Esophagus mucosa (tissue), 1 donor: Measurements from ENCODE around the gene MAP3K13. TPM values are rescaled to one million over a fixed set of nuclear protein-coding genes. Genes with fewer than 3 reads are reported as not detected.
A peak's percentile ranks its signal among the peaks of the same experiment; 100 is the strongest.
"Not testable (repeated sequence)": the region's sequence is repeated elsewhere in the genome, so short reads cannot be mapped to it uniquely, and the experiment has no call there.

ENCODE experiments used
- ATAC-seq: fragments of 200-7000 bp; cut with Tn5 transposase; one replicate; pipeline ENCODE4 v1.9.1; 2020
- total RNA-seq: library from RNA; stranded (reverse); gene quantifications from one replicate; pipeline ENCODE4 v1.2.4, GENCODE V29; 2023
- donor health status: DM: yes; HTN: yes; CAD: no.

The MAP3K13 gene
- total RNA-seq, 1 donor from 2014 or later: 22.0 TPM

GRCh38 chr3:185457376-185457775 lies 94.4 kb downstream of the MAP3K13 start:
- no peak for ATAC-seq

DNA sequence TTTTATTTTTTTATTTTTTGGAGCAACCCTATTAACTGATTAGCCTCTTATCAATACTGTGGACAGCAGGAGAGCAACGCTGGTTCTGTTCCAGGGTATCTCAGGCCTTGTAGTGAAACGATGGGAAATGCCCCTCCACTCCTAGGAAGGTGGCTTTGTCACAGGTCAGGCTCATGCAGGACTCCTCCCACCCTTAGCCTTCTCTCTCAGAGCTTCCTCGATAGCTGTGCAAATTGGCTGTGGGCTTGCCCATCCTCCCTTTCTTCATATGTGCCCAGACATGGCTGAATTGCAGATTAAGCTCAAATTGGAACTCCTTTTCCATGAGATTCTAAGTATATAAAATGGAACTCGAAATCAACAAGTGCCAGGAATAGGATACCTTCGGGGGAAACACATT lies 97.4 kb downstream of the MAP3K13 start:
- ATAC-seq: no peak

DNA sequence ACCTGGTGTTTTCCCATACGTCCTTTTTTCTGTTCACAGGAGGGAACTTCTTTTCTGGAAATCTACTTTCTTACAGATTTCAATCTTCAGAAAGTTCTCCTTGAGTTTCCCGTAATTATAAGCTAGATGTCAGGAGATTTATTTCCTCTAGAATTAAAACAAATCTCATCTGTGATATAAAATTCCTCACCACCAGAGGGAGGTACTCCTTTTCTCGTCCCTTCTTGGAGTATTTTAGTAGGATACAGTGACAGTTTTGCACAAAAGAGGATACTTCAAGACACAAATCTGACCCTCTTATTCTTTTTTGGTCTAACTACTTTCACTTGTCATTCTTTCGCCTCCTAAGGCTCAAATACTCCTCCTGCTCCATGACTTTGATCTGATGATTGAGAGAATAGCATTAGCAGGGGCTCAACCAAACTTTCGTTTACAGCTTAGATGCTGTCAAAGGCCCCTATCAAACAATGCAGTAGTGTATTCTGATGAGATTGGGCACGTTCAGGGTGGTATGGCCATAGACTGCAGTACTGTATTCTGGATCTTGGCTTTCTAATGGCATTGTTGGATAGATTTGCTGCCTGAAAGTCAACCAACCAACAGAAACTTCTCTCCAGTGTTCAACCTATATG lies 97.9 kb downstream of the MAP3K13 start:
- ATAC-seq: no peak

- no peak for ATAC-seq
These were observed 102.5 kb downstream of the MAP3K13 start for GRCh38 chr3:185465471-185465870.

GRCh38 chr3:185466123-185466522 lies 103.2 kb downstream of the MAP3K13 start:
- not testable (repeated sequence) for ATAC-seq

- no peak for ATAC-seq
These were observed 106.6 kb downstream of the MAP3K13 start for GRCh38 chr3:185469542-185469941.

DNA sequence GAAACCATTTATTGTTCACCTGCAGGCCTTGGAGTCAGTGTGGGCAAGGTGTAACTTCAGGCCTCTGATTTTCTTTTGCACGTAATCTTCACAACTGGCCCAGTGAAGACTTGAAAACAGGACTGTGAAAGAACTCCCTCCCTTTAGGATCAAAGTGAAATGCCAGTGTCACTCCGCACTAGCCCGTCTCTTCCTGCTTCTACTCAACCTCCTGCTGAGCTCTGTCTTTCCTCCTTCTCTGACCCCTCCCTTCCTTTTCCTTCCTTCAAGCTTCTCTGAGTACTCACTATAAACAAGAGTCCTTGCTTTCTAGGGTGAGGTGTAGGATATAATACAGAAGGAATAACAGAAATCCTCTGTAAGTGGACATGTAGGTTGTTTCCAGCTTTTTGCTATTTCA lies 107.4 kb downstream of the MAP3K13 start:
- ATAC-seq: no peak

DNA sequence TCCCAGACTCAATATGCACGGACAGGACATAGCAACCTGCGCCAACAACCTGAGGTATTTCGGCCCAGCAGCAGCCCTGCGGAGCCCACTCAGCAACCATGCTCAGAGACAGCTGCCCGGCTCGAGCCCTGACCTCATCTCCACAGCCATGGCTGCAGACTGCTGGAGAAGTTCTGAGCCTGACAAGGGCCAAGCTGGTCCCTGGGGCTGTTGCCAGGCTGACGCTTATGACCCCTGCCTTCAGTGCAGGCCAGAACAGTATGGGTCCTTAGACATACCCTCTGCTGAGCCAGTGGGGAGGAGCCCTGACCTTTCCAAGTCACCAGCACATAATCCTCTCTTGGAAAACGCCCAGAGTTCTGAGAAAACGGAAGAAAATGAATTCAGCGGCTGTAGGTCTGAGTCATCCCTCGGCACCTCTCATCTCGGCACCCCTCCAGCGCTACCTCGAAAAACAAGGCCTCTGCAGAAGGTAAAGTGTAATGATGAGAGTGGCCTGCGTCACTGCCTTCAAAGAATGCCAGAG lies 110.4 kb downstream of the MAP3K13 start:
- peak; percentile 92 for ATAC-seq

GRCh38 chr3:185474922-185475321 lies 112.0 kb downstream of the MAP3K13 start:
- not testable (repeated sequence) for ATAC-seq

DNA sequence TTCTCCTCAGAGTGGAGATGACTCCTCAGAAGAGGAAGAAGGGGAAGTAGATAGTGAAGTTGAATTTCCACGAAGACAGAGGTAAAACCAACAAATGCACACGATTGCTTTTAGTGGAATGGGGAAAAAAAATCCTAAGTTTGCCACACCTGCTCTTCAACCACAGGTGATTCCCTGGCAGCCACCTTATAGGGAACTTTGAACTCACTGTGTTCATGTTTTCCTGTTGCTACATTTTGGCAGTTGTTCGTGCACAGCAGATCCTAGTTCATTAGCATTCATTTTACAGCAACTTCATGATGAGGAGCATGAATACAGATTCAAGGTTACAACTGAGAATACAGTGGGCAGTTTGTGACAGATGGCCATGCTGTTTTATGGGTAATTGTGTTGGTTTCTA lies 114.4 kb downstream of the MAP3K13 start:
- no peak for ATAC-seq

DNA sequence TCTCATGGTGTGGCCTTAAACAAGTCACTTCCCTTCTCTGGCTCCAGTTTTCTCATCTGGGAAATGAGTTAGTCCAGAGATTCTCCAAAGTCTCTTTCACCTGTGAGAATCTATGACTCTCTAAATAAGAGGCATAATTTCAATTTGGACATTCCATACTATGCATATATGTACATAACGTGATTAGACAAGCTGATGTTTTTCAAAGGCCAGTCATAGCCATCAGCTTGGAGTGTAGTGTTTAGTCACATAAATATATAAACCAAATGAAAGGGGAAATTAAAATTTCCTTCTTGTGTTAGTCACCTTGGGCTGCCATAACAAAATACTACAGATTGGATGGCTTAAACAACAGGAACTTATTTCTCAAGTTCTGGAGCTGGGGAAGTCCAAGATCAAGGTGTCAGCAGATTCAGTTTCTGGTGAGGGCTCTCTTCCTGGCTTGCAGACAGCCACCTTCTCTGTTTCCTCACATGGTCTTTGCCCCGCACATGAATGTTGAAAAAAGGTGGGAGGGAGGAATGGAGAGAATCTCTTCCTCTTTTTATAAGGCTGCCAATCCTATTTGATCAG lies 116.5 kb downstream of the MAP3K13 start:
- ATAC-seq: no peak

DNA sequence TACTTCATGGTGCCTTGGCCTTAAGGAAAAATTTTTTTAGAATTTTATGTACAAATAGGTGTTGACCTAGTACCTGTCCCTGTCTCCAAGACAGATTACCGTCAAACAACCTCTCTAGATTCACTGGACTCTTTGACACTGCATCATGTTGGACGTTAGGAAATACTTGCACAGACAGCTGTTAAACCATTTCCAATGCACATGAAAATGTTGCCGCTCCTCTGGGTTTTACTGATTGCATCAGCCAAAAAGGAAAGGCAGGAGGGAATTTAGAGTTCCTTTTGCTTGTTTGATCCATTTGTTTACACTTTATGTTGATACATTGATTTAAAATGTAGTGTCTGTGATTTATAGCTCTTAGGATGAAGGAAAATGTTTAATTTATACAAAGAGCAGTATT lies 121.4 kb downstream of the MAP3K13 start:
- ATAC-seq: no peak

GRCh38 chr3:185486394-185486793 lies 123.5 kb downstream of the MAP3K13 start:
- ATAC-seq: no peak

- no peak for ATAC-seq
These were observed 125.5 kb downstream of the MAP3K13 start for GRCh38 chr3:185488465-185488864.

- ATAC-seq: no peak
These were observed 126.5 kb downstream of the MAP3K13 start for GRCh38 chr3:185489462-185489861.

DNA sequence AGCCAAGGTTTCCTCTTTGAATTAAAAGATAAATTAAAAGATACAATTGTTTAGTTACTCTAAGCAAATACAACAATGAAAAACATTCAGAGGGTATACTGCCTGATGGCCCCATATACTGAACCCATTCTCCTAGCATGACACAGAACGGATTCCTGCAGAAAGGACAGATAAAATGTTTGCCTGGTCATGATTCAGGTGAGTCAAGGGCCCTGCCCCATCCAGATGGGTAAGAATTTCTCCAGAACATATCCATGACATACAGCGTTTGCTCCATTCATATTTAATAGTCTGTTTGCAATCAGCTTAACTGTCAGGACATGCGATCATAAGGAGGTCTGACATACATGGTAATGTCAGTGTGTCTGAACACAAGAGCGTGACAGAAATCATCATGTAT lies 127.3 kb downstream of the MAP3K13 start:
- peak; percentile 18 for ATAC-seq

DNA sequence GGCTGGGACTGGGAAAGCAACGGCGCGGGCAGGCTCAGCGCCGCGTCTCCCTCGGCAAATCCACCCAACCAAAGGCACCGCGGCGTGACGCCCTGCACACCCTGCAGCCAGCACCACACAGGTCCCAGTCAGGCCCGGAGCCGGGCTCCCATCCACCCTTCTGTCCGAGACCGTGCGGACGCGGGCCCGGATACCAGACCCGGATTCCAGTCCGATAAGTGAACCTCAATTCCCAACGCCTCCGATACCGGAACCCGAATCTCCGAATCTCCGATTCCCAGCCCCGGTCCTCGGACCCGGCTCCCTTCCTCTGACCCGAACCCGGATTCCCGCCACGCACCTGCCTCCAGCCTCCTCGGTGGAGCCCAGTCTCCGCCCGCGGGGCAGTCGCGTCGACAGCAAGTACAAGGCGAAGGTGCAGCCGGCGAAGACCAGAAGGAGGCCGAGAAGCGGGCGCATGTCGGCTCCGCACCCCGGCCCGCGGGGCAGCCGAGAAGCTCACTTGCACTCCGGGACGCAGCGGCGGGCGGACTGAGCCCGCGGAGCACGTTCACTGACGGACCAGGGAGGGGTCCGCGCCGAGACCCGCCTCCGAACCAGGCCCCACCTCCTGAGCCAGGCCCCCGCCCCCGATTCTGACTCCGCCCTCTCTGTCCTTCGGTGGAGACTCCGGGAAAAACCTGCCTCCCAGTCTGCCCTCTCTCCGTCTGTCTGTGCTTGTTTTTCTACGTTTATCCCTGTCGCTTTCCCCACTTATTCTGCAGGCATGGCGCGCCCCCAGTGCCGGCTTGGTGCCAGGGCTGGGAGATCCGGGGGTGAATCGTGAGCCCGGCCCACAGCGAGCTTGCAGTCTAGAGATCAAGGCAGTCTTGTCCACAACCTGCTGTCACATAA lies 135.8 kb downstream of the MAP3K13 start, which contains the start of gene TMEM41A:
TSS of gene TMEM41A (minus strand) at position 533 of the 894 bp plus-strand sequence. CDS start at position 459, 74 bp downstream.
- ATAC-seq: peak; percentile 97

- ATAC-seq: no peak
These were observed 140.1 kb downstream of the MAP3K13 start for GRCh38 chr3:185502987-185503386.

DNA sequence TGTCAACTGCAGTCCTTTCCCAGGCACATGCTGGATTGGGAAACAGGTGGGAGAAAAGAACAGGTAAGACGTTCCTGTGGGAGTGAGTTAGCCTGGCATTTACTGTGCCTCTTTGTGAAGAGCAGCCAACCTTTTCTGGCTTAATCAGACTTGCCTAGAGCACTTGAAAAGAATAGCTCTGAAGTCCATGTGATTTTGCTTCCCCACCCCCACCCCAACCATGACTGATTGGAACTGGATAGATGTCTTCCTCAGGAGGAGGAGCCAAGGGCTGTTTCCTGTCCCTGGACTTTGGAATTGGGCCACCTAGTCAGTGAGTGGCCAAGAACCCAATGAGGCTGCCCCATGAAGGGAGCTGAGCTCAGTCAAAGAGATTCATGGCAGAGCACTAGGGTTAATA lies 140.6 kb downstream of the MAP3K13 start:
- peak; percentile 44 for ATAC-seq

DNA sequence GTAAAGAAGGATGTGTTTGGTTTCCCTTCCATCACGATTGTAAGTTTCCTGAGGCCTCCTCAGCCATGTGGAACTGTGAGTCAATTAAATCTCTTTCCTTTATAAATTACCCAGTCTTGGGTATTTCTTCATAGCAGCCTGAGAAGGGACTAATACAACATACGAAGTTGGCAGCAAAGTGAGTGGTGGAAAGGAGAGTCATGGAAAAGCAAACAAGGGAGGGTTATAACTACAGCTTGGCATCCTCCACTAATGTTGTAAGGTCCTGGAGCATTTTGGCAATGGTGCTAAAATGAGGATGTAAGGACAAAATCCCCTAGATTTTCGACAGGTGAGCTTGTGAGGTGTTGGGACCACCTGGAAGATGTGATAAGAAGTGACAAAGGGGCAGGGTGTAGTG lies 141.7 kb downstream of the MAP3K13 start:
- ATAC-seq: peak; percentile 77

- no peak for ATAC-seq
These were observed 144.9 kb downstream of the MAP3K13 start for GRCh38 chr3:185507883-185508282.

DNA sequence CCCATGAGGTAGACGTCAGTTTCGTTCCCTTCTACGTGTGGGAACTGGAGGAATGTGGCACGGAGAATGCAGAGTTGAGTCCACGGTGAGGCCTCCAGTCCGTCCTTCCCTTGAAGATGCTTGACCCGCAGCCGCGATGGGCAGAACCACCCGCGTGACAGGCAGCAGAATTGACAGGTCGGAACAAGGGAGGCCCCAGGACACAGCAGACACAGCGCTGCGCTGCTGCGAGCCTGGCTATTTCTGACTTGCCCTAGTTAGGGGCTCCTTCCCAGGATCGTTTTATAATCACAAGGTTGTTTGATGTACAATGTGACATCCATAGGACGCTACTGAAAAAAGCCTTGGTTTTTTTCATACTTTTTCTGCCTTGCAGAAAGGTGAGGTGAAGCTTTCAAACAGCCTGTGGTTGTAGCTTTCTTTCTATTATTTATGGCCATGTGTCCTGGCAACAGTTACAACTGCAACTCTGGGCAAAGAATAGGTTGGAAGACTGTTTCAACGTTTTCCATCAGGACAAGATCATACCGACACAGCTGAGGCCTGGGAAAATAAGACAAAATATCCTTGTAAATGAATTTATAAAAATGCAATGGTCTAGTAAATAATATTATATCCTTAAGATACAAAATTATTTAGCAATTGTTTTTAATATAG lies 145.5 kb downstream of the MAP3K13 start:
- no peak for ATAC-seq

- no peak for ATAC-seq
These were observed 148.8 kb downstream of the MAP3K13 start for GRCh38 chr3:185511711-185512110.
